GM18508 (cell line): ENCODE measurements around the gene PRR16.
"Not testable (repeated sequence)": the region's sequence is repeated elsewhere in the genome, so short reads cannot be mapped to it uniquely, and the experiment has no call there.

Experiments
- ATAC-seq: cut with Tn5 transposase; IDR thresholded peaks from one replicate; pipeline ENCODE4 v1.9.1; 2021; ENCODE audit warnings: moderate number of reproducible peaks; ENCODE audit not compliant: insufficient read depth, unreplicated experiment

PRR16 gene

GRCh38 chr5:120702817-120703538, 238.9 kb downstream of the PRR16 start:
- ATAC-seq = not testable (repeated sequence)

GRCh38 chr5:120703918-120704587, 240.0 kb downstream of the PRR16 start:
- no peak for ATAC-seq

- no peak for ATAC-seq
These were observed 242.8 kb downstream of the PRR16 start for GRCh38 chr5:120706877-120707276.

GRCh38 chr5:120717381-120717780, 253.3 kb downstream of the PRR16 start:
- no peak for ATAC-seq

GRCh38 chr5:120730214-120730613, 266.1 kb downstream of the PRR16 start:
- ATAC-seq = no peak

GRCh38 chr5:120734033-120734432, 269.9 kb downstream of the PRR16 start:
- no peak for ATAC-seq

- ATAC-seq = no peak
These were observed 271.0 kb downstream of the PRR16 start for GRCh38 chr5:120735076-120735475.
